HS-27A (cell line): ENCODE results near the gene MSRB1.
A peak's percentile ranks its signal among the peaks of the same experiment; 100 is the strongest.
"Not testable (repeated sequence)": the region's sequence is repeated elsewhere in the genome, so short reads cannot be mapped to it uniquely, and the experiment has no call there.

Source experiments
- DNase-seq: peaks from one replicate; pipeline ENCODE4 v3.0.0-alpha.2; 2012; ENCODE audit warnings: low read depth, missing footprints

The MSRB1 gene

DNA sequence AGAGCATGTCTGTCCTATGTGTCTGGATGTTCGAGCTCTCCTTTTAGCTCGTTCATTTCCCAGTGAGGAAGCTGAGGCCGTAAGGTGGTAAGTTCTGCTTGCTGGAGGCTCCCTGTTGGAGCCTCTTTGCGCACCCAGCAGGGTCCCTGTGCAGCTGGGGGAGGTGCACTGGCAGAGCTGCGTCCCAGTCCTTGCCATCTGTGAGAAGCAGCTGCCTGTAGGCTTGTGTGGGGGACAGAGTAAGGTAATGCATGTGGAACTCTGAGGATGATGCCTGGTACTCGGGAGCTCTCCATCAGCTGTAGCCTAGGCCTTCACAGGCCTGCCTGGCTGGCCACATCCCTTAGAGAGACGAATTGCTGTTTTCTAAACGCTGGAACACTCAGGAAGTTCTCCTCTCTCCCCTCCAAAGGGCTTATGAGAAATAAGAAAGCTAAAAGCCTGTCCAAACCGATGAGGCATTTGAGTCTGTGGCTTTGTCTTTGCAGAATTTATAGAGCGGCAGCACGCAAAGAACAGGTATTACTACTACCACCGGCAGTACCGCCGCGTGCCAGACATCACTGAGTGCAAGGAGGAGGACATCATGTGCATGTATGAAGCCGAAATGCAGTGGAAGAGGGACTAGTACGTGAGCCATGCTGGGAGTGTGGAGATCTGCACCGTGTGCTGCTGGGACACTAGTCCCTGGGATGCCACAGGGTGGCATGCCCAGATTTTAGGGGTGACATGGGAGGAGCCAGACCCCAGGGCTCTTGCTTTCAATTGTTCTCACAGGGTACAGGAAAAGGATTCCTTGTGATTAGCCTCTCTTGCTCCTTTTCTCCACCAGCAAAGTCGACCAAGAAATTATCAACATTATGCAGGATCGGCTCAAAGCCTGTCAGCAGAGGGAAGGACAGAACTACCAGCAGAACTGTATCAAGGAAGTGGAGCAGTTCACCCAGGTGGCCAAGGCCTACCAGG is 17.9 kb upstream of the MSRB1 start:
- no peak for DNase-seq

- peak; percentile 56 for DNase-seq
Observed at GRCh38 chr16:1959269-1960039, 16.5 kb upstream of the MSRB1 start, which contains the start of gene NDUFB10. Gene NDUFB10 (plus strand): TSS chr16:1959538. CDS start chr16:1959625, 87 bp downstream.

DNA sequence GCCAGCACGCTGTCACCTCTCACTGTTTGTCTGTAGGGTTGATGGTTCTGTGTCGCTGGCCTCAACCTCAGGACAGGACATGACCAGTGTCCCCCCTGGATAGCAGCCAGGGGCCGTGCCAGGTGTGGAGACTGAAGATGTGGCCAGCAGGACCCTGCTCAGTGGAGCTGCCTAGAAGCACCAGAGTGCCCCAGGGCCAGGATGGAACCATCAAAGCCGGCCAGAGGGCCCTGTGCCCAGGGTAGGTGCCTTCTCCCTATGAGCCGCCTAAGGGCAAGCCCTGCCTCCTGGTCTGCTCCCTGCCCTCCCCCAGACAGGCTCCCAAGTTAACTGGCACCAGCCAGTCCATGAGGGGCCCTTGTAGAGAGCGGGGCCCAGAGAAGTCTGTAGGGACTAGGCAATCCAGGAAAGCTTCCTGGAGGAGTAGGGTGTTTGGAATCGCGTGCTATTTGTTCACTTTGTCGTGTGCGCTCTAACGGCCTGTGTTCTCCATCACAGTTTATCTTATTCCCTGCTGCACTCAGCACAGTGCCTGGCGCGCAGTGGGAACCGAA is 15.8 kb upstream of the MSRB1 start:
- no peak for DNase-seq

- not testable (repeated sequence) for DNase-seq
Observed at GRCh38 chr16:1958143-1958491, 15.1 kb upstream of the MSRB1 start.

GRCh38 chr16:1957434-1958142 is 14.6 kb upstream of the MSRB1 start:
- DNase-seq, result not testable (repeated sequence)

- DNase-seq, result no peak
Observed at GRCh38 chr16:1953734-1954133, 10.7 kb upstream of the MSRB1 start.

- no peak for DNase-seq
Observed at GRCh38 chr16:1950559-1950958, 7.6 kb upstream of the MSRB1 start.

- no peak for DNase-seq
Observed at GRCh38 chr16:1950047-1950446, 7.0 kb upstream of the MSRB1 start.

DNA sequence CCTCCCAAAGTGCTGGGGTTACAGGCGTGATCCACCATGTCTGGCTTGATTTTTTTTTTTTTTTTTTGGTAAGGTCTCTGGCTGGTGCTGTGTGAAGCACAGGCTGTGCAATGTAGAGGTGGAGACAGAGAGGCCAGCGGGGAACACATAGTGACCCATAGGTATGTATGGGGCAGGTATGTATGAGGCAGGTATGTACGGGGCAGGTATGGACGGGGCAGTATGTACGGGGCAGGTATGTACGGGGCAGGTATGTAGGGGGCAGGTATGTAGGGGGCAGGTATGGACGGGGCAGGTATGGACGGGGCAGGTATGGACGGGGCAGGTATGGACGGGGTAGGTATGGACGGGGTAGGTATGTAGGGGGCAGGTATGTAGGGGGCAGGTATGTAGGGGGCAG is 6.5 kb upstream of the MSRB1 start:
- DNase-seq, result no peak

GRCh38 chr16:1947369-1947670 is 4.3 kb upstream of the MSRB1 start:
- DNase-seq, result no peak

GRCh38 chr16:1946495-1947368 is 3.7 kb upstream of the MSRB1 start:
- DNase-seq, result no peak

- no peak for DNase-seq
Observed at GRCh38 chr16:1945559-1946391, 2.8 kb upstream of the MSRB1 start.

- DNase-seq, result no peak
Observed at GRCh38 chr16:1944612-1945199, 1.7 kb upstream of the MSRB1 start.

DNA sequence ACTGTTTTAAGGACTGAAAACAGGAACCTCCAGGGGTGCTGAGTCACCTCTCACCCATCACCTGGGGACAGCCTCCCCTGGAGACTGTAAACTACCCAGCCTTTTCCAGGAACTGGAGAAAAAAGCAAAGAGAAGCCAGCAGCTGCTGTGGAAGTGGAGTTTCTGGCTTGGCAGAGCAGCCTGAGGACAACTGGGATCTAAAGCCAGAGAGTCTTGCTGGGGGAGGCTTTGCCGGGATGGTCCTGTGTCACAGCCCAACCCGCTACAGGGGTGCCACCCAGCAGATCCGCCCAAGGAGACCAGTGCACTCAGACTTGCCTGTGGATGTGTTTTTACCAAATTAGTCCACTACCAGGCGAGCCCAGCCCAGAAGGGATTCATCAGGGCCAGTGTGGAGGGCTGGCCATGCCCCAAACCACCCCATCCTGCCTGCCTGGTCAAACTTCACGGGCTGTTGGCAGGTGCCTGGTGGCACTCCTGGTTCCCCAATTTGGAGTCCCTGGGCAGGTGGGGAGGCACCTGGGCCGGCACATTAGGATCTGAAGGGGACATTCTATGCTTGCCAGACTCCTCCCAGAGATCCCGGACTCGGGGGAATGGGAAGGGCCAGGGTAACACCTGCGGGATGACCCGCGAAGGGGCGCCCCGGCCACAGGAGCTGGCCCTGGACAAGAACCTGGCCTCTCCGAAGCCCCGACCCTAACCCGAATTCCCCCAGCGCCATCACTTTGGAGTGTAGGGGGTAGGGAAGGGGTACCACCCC is 771 bp downstream of the MSRB1 start:
- no peak for DNase-seq

- no peak for DNase-seq
Observed at GRCh38 chr16:1941162-1942046, 1.6 kb downstream of the MSRB1 start.

- no peak for DNase-seq
Observed at GRCh38 chr16:1940273-1941161, 2.5 kb downstream of the MSRB1 start.

DNA sequence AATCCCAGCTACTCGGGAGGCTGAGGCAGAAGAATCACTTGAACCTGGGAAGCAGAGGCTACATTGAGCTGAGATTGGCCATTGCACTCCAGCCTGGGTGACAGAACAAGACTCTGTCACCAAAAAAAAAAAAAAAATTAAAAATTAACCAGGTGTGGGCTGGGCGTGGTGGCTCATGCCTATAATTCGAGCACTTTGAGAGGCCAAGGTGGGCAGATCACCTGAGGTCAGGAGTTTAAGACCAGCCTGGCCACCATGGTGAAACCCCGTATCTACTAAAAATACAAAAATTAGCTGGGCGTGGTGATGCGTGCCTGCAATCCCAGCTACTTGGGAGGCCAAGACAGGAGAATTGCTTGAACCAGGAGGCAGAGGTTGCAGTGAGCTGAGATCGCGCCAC is 3.2 kb downstream of the MSRB1 start:
- not testable (repeated sequence) for DNase-seq
